Stimulated activated CD8-positive, alpha-beta memory T cell treated with anti-CD3 and anti-CD28 coated beads, Interleukin-12 subunit alpha, Interleukin-12 subunit beta, amount 100 ng/mL, for 4 hours (primary cell): Measurements from ENCODE around the gene NOG.

Experiments used
- DNase-seq: peaks from one replicate; pipeline ENCODE4 v3.0.0-alpha.2; 2020; ENCODE audit warnings: low read depth

NOG gene

GRCh38 chr17:56638591-56639051 is 45.1 kb downstream of the NOG start:
- no peak for DNase-seq

- no peak for DNase-seq
Measured at GRCh38 chr17:56639517-56639916, 46.0 kb downstream of the NOG start.

GRCh38 chr17:56640116-56640515 is 46.6 kb downstream of the NOG start:
- no peak for DNase-seq

- DNase-seq: no peak
Measured at GRCh38 chr17:56641373-56641772, 47.9 kb downstream of the NOG start.

- no peak for DNase-seq
Measured at GRCh38 chr17:56641894-56642293, 48.4 kb downstream of the NOG start.

- DNase-seq: no peak
Measured at GRCh38 chr17:56642424-56642823, 48.9 kb downstream of the NOG start.
